ENCODE measurements around the gene ATG16L1. TPM values are rescaled to one million over a fixed set of nuclear protein-coding genes. Genes with fewer than 3 reads are reported as not detected.

The ATG16L1 gene
- total RNA-seq, 1 experiment from 2014 or later, result 52.3 TPM

DNA sequence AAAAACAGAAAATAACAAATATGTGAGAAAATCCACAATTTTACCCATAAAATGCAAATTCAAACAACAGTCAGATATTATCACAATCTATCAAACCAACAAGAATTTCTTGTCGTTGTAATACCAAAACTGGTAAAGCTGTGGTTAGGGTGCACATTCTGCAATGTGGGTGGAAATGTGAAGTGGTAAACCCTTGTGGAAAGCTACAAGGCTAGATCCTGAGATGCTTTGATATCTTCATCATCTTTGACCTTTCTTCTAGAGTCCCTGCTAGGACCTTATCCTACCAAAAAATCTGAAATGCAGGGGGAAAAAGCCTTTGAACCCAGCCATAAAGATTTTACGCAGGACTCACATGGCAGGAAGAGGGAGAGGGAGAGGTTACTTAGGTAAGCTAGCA is 17.2 kb upstream of the ATG16L1 start:
- BruUV-seq (replicated peaks), result no TSS peak
- H3K9me3 ChIP-seq (ENCODE audit: control insufficient read depth, insufficient read depth, low read depth, low read length), result no peaks in the 10 kb centered on the region
- H3K27me3 ChIP-seq (ENCODE audit: control insufficient read depth, insufficient read depth, low read length), result no peaks in the 10 kb centered on the region
- ATAC-seq (no peak), DNase-seq (ENCODE audit: low read depth, low spot score) (no peak)
- H3K4me1 ChIP-seq (ENCODE audit: control insufficient read depth, insufficient read depth, low read length), result no peaks in the 10 kb centered on the region
- intact Hi-C loops (cut with micrococcal nuclease; ENCODE audit: unreplicated experiment) (no loop called here), in situ Hi-C loops (cut with HindIII; ENCODE audit: low pct_unique_long_range_greater_than_20kb, low sequenced_read_pairs) (loop anchor here (10.0 kb wide), 1 partner anchor 149 kb away; no protein-coding TSS in a partner anchor)
- H3K4me3 ChIP-seq (ENCODE audit: low read depth in 2 of 2, low read length in 2 of 2), result no peak overlapping the region
- POLR2A ChIA-PET, result no interaction called here
- H3K27ac ChIP-seq (ENCODE audit: low read length), result no peak overlapping the region
- TF ChIP-seq, protein P1, sequence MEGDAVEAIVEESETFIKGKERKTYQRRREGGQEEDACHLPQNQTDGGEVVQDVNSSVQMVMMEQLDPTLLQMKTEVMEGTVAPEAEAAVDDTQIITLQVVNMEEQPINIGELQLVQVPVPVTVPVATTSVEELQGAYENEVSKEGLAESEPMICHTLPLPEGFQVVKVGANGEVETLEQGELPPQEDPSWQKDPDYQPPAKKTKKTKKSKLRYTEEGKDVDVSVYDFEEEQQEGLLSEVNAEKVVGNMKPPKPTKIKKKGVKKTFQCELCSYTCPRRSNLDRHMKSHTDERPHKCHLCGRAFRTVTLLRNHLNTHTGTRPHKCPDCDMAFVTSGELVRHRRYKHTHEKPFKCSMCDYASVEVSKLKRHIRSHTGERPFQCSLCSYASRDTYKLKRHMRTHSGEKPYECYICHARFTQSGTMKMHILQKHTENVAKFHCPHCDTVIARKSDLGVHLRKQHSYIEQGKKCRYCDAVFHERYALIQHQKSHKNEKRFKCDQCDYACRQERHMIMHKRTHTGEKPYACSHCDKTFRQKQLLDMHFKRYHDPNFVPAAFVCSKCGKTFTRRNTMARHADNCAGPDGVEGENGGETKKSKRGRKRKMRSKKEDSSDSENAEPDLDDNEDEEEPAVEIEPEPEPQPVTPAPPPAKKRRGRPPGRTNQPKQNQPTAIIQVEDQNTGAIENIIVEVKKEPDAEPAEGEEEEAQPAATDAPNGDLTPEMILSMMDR (IDR thresholded peaks at IDR 0.05), result no peak
- TF ChIP-seq TCF7L2 (IDR thresholded peaks at IDR 0.05; ENCODE audit: low read depth, low read length) (no peak), POLR2AphosphoS5 (IDR thresholded peaks at IDR 0.05; ENCODE audit: low read depth, low read length) (no peak), SIN3A (IDR thresholded peaks at IDR 0.05; ENCODE audit: borderline replicate concordance, insufficient read depth, low read depth, low read length) (no peak)
- TF ChIP-seq, protein P2, sequence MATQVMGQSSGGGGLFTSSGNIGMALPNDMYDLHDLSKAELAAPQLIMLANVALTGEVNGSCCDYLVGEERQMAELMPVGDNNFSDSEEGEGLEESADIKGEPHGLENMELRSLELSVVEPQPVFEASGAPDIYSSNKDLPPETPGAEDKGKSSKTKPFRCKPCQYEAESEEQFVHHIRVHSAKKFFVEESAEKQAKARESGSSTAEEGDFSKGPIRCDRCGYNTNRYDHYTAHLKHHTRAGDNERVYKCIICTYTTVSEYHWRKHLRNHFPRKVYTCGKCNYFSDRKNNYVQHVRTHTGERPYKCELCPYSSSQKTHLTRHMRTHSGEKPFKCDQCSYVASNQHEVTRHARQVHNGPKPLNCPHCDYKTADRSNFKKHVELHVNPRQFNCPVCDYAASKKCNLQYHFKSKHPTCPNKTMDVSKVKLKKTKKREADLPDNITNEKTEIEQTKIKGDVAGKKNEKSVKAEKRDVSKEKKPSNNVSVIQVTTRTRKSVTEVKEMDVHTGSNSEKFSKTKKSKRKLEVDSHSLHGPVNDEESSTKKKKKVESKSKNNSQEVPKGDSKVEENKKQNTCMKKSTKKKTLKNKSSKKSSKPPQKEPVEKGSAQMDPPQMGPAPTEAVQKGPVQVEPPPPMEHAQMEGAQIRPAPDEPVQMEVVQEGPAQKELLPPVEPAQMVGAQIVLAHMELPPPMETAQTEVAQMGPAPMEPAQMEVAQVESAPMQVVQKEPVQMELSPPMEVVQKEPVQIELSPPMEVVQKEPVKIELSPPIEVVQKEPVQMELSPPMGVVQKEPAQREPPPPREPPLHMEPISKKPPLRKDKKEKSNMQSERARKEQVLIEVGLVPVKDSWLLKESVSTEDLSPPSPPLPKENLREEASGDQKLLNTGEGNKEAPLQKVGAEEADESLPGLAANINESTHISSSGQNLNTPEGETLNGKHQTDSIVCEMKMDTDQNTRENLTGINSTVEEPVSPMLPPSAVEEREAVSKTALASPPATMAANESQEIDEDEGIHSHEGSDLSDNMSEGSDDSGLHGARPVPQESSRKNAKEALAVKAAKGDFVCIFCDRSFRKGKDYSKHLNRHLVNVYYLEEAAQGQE (IDR thresholded peaks at IDR 0.05; ENCODE audit: insufficient read depth in 1 of 2, low read depth in 2 of 2, low read length in 1 of 2), result no peak
- H3K36me3 ChIP-seq (ENCODE audit: control insufficient read depth, insufficient read depth, low read length), result no peaks in the 10 kb centered on the region
- CTCF ChIA-PET, result interaction anchor here (0.6 kb wide), 1 partner anchor 401 kb away, joined by 3 read pairs; no protein-coding TSS in a partner anchor

DNA sequence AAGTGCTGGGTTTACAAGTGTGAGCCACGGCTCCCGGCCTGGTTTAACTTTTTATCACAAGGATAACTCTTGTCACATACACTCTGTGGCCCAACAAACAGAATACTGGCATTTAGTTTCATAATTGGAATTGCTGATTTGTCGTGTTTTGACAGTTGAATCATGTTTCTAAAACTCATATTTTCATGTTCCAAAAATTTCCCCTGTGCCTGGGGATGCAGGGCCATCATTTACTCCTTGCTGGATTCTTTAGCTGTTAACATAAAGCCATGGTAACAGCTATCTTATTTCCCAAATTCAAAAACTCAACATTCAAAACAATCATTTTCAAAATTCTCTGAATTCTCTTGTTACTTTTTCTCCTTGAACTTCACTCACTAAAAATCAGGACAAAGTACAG is 16.5 kb upstream of the ATG16L1 start:
- no TSS peak for BruUV-seq (replicated peaks)
- in situ Hi-C loops (cut with HindIII; ENCODE audit: low pct_unique_long_range_greater_than_20kb, low sequenced_read_pairs) (loop anchor here (10.0 kb wide), 1 partner anchor 150 kb away; no protein-coding TSS in a partner anchor), intact Hi-C loops (cut with micrococcal nuclease; ENCODE audit: unreplicated experiment) (no loop called here)
- ChIA-PET CTCF (interaction anchor here (0.5 to 0.7 kb wide), 3 partner anchors 190 to 450 kb away, joined by 3 to 14 read pairs (median 6); no protein-coding TSS in a partner anchor), POLR2A (no interaction called here)
- H3K4me3 ChIP-seq (ENCODE audit: low read depth in 2 of 2, low read length in 2 of 2), result no peak overlapping the region
- H3K4me1 ChIP-seq (ENCODE audit: control insufficient read depth, insufficient read depth, low read length), result no peaks in the 10 kb centered on the region
- TF ChIP-seq TCF7L2 (IDR thresholded peaks at IDR 0.05; ENCODE audit: low read depth, low read length), result no peak
- TF ChIP-seq, protein P2 (IDR thresholded peaks at IDR 0.05; ENCODE audit: insufficient read depth in 1 of 2, low read depth in 2 of 2, low read length in 1 of 2), result no peak
- no peak overlapping the region for H3K27ac ChIP-seq (ENCODE audit: low read length)
- no peaks in the 10 kb centered on the region for H3K36me3 ChIP-seq (ENCODE audit: control insufficient read depth, insufficient read depth, low read length)
- ATAC-seq (no peak), DNase-seq (ENCODE audit: low read depth, low spot score) (no peak)
- H3K9me3 ChIP-seq (ENCODE audit: control insufficient read depth, insufficient read depth, low read depth, low read length), result no peaks in the 10 kb centered on the region
- H3K27me3 ChIP-seq (ENCODE audit: control insufficient read depth, insufficient read depth, low read length), result no peaks in the 10 kb centered on the region
